ENCODE measurements around the gene GLYATL3. TPM values are rescaled to one million over a fixed set of nuclear protein-coding genes. Genes with fewer than 3 reads are reported as not detected.

The GLYATL3 gene
- total and polyA plus RNA-seq, 12 donors, result not detected

DNA sequence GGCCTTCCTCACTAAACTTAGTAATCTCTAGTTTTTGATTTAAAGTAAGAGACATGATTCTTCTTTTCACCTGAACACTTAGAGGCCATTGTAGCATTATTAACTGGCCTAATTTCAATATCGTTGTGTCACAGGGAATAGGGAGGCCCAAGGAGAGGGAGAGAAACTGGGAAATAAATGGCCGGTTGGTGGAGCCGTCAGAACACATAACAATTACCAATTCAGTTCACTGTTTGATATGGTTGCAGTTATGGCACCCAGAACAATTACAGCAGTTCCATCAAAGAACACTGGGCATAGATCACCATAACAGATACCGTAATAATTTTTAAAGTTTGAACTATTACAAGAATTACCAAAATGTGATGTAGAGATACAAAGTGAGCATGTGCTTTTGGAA, 9.1 kb upstream of the GLYATL3 start:
- intact Hi-C loops (cut with DNase I), result no loop called here
- peaks cover 0 to 62% (median 10%) of the 10 kb centered on the region in 9 donors for H3K36me3 ChIP-seq
- 96 to 97% methylated on average over 4 of the region's 4 CpGs for WGBS, 2 donors
- TF ChIP-seq, protein P1, sequence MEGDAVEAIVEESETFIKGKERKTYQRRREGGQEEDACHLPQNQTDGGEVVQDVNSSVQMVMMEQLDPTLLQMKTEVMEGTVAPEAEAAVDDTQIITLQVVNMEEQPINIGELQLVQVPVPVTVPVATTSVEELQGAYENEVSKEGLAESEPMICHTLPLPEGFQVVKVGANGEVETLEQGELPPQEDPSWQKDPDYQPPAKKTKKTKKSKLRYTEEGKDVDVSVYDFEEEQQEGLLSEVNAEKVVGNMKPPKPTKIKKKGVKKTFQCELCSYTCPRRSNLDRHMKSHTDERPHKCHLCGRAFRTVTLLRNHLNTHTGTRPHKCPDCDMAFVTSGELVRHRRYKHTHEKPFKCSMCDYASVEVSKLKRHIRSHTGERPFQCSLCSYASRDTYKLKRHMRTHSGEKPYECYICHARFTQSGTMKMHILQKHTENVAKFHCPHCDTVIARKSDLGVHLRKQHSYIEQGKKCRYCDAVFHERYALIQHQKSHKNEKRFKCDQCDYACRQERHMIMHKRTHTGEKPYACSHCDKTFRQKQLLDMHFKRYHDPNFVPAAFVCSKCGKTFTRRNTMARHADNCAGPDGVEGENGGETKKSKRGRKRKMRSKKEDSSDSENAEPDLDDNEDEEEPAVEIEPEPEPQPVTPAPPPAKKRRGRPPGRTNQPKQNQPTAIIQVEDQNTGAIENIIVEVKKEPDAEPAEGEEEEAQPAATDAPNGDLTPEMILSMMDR (IDR thresholded peaks at IDR 0.05), result no peak
- no peak for ATAC-seq
- no peaks in the 10 kb centered on the region for H3K4me1 ChIP-seq
- no peak overlapping the region for H3K4me3 ChIP-seq
- no peaks in the 10 kb centered on the region for H3K9me3 ChIP-seq
- DNase-seq, result no peak
- no peaks in the 10 kb centered on the region for H3K27me3 ChIP-seq
- no peak overlapping the region for H3K27ac ChIP-seq

- TF ChIP-seq, protein P1 (IDR thresholded peaks at IDR 0.05), result no peak
- intact Hi-C loops (cut with DNase I), result no loop called here
- H3K36me3 ChIP-seq, result peaks cover 0 to 16% (median 0%) of the 10 kb centered on the region in 9 donors
- 86 to 90% methylated on average over 3 of the region's 3 CpGs for WGBS, 2 donors
- peaks cover 0 to 16% (median 0%) of the 10 kb centered on the region in 7 donors for H3K27me3 ChIP-seq
- no peak for ATAC-seq
- no peak overlapping the region for H3K4me3 ChIP-seq
- no peaks in the 10 kb centered on the region for H3K4me1 ChIP-seq
- no peaks in the 10 kb centered on the region for H3K9me3 ChIP-seq
- H3K27ac ChIP-seq, result no peak overlapping the region
- no peak for DNase-seq
Measured at GRCh38 chr6:49497304-49497703, 2.4 kb upstream of the GLYATL3 start.

GRCh38 chr6:49499126-49499525, 597 bp upstream of the GLYATL3 start:
- ATAC-seq (no peak), DNase-seq (no peak)
- Histone ChIP-seq H3K36me3 (no peaks in the 10 kb centered on the region), H3K9me3 (no peaks in the 10 kb centered on the region), H3K4me1 (no peaks in the 10 kb centered on the region), H3K4me3 (no peak overlapping the region), H3K27ac (no peak overlapping the region), H3K27me3 (peaks cover 0 to 16% (median 0%) of the 10 kb centered on the region in 7 donors)
- WGBS, 2 donors, result 84 to 85% methylated on average over 1 of the region's 1 CpG
- TF ChIP-seq, protein P1 (IDR thresholded peaks at IDR 0.05), result no peak
- intact Hi-C loops (cut with DNase I), result no loop called here

- no peaks in the 10 kb centered on the region for H3K36me3 ChIP-seq
- H3K4me1 ChIP-seq, result no peaks in the 10 kb centered on the region
- no peak overlapping the region for H3K27ac ChIP-seq
- peaks cover 0 to 8% (median 0%) of the 10 kb centered on the region in 11 donors for H3K9me3 ChIP-seq
- ATAC-seq (no peak), DNase-seq (no peak)
- TF ChIP-seq, protein P1 (IDR thresholded peaks at IDR 0.05), result no peak
- peaks cover 0 to 7% (median 0%) of the 10 kb centered on the region in 7 donors for H3K27me3 ChIP-seq
- H3K4me3 ChIP-seq, result no peak overlapping the region
- intact Hi-C loops (cut with DNase I), result no loop called here
- WGBS, 2 donors, result 73 to 85% methylated on average over 5 of the region's 5 CpGs
Measured at GRCh38 chr6:49504666-49505065, 4.9 kb downstream of the GLYATL3 start.
